Transverse colon (tissue), 3 donors: ENCODE data around the gene SLC2A9.

Experiments used
- EP300 ChIP-seq: sonication (generic); formaldehyde crosslinking; IDR thresholded peaks from one replicate; pipeline ENCODE4 v1.6.1; 2017; ENCODE audit warnings: antibody characterized with exemption, low read depth
- POLR2A ChIP-seq: fragments of 450-650 bp; IDR thresholded peaks from one replicate; pipeline ENCODE4 v1.6.1; 2016; ENCODE audit warnings: antibody characterized with exemption, mild to moderate bottlenecking, moderate library complexity
- POLR2AphosphoS5 ChIP-seq, 3 donors: sonication (generic); formaldehyde crosslinking; IDR thresholded peaks; one replicate each; pipeline ENCODE4 v1.6.1; 2016; ENCODE audit warnings: antibody characterized with exemption in 3 of 3

DNA sequence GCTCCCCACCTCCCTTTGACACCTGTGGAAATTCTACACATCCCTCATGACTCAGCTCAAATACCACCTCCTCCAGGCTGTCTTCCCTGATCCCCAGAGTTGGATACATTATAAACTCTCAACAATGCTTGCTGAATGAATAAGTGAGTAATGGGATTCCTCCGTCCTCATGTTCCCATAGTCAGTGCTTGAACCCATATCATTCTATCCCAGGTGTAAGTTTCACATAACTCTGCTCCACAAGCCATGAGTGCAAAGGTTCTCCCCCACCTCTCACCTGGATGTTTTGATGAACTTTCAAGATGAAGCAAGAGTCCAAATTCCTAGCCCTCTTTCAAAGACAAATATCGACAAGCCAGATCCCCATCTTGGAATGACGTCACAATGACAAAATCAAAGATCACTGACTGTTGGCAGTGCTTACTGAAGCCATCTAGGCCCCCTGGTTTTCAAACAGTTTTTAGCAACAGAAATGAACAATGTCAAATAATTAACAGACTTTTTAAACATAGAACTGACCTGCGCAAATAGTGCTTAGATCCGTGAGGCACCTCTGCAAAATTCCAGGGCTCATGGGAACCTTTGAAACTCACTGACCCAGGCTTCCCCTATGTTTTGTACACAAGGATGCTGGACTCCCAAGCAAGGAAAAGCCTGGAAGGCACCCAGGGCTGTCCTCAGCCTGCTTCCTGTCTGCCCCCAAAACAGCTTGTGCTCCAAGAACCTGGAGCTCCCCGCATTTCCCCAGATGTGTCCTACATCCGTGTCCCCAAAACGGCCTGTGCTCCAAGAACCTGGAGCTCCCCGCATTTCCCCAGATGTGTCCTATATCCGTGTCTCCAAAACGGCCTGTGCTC is 4.0 kb downstream of the SLC2A9 start:
- TF ChIP-seq POLR2A (no peak), EP300 (no peak), POLR2AphosphoS5 (IDR thresholded peaks at IDR 0.05) (no peak)
